Uterus (tissue), 2 donors: ENCODE measurements around the gene GRID2.

Experiments
- POLR2A ChIP-seq, 2 donors: fragments of 450-650 bp; IDR thresholded peaks; one replicate each; pipeline ENCODE4 v1.6.1; 2016; ENCODE audit warnings: antibody characterized with exemption in 2 of 2, mild to moderate bottlenecking in 1 of 2, moderate library complexity in 1 of 2
- TF ChIP-seq, protein P1 (sequence below), 4 experiments: fragments of 200-600 bp in 2 of 4; fragments of 450-650 bp in 2 of 4; sonication (generic) in 2 of 4; IDR thresholded peaks; one replicate each; pipeline ENCODE4 v1.5.1; 2016 to 2019; ENCODE audit warnings: antibody characterized with exemption in 4 of 4, mild to moderate bottlenecking in 2 of 4, moderate library complexity in 1 of 4

DNA sequence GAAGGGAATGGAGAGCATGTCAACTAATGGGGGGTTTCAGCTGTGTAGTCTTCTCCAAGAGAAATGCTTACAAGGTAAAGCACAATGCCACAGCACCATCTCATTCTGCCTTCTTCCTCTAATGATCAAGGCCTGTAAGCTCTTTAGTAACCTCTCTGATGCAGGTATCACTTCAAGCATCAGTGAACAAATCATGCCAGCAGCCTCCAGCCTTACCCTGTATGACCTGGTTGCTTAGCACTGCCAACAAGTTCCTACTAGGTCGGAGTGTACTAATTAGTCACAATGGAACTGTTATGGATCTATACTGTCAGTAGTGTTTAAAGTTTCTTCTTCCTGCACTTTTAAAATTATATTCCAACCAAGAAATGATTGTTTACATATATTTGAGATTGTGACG is 197.7 kb downstream of the GRID2 start:
- no peak for TF ChIP-seq POLR2A (IDR thresholded peaks at IDR 0.05)
- TF ChIP-seq, protein P1, sequence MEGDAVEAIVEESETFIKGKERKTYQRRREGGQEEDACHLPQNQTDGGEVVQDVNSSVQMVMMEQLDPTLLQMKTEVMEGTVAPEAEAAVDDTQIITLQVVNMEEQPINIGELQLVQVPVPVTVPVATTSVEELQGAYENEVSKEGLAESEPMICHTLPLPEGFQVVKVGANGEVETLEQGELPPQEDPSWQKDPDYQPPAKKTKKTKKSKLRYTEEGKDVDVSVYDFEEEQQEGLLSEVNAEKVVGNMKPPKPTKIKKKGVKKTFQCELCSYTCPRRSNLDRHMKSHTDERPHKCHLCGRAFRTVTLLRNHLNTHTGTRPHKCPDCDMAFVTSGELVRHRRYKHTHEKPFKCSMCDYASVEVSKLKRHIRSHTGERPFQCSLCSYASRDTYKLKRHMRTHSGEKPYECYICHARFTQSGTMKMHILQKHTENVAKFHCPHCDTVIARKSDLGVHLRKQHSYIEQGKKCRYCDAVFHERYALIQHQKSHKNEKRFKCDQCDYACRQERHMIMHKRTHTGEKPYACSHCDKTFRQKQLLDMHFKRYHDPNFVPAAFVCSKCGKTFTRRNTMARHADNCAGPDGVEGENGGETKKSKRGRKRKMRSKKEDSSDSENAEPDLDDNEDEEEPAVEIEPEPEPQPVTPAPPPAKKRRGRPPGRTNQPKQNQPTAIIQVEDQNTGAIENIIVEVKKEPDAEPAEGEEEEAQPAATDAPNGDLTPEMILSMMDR (IDR thresholded peaks at IDR 0.05), result no peak
